Activated CD4-positive, alpha-beta memory T cell treated with anti-CD3 and anti-CD28 coated beads, Interleukin-2, amount 10 ng/mL, durations not matched to agents 7 days and 5 days (primary cell): Measurements from ENCODE around the gene ZNF681. TPM values are rescaled to one million over a fixed set of nuclear protein-coding genes. Genes with fewer than 3 reads are reported as not detected.
"Not testable (repeated sequence)": the region's sequence is repeated elsewhere in the genome, so short reads cannot be mapped to it uniquely, and the experiment has no call there.

ENCODE experiments used
- CTCF ChIA-PET: fragments of 350-600 bp; sonication (Branson Sonifier 250); formaldehyde crosslinking; loops from one replicate; lab custom pipeline; 2021; ENCODE audit warnings: antibody characterized with exemption, inconsistent platforms; lab: Charles Lee
- POLR2A ChIA-PET: fragments of 350-600 bp; sonication (Branson Sonifier 250); formaldehyde crosslinking; loops from one replicate; lab custom pipeline; 2021; ENCODE audit warnings: antibody characterized with exemption; lab: Charles Lee
- DNase-seq: peaks from one replicate; pipeline ENCODE4 v3.0.0-alpha.2; 2020
- H3K27ac Mint-ChIP-seq: one replicate; pipeline ENCODE4 v1.8.0; 2021; ENCODE audit warnings: mild to moderate bottlenecking, mixed read lengths
- H3K27me3 Mint-ChIP-seq: one replicate; pipeline ENCODE4 v1.8.0; 2021; ENCODE audit warnings: mixed read lengths
- H3K36me3 Mint-ChIP-seq: one replicate; pipeline ENCODE4 v1.8.0; 2021; ENCODE audit warnings: low read depth, mixed read lengths
- H3K4me1 Mint-ChIP-seq: one replicate; pipeline ENCODE4 v1.8.0; 2021; ENCODE audit warnings: mixed read lengths
- H3K4me3 Mint-ChIP-seq: one replicate; pipeline ENCODE4 v1.8.0; 2021; ENCODE audit warnings: mild to moderate bottlenecking, mixed read lengths
- H3K9me3 Mint-ChIP-seq: one replicate; pipeline ENCODE4 v1.8.0; 2021; ENCODE audit warnings: mixed read lengths
- total RNA-seq, 2 experiments: library from RNA; stranded (reverse); gene quantifications; one replicate each; pipeline ENCODE4 v1.2.3, GENCODE V29; 2021

The ZNF681 gene
- total RNA-seq, 2 experiments from 2014 or later, result 3.7 to 5.9 TPM

GRCh38 chr19:23716792-23717191 lies 41.9 kb downstream of the ZNF681 start:
- Mint-ChIP-seq H3K27me3 (no peaks in the 10 kb centered on the region), H3K36me3 (no peaks in the 10 kb centered on the region), H3K9me3 (peaks cover 14% of the 10 kb centered on the region), H3K27ac (no peak overlapping the region), H3K4me3 (no peak overlapping the region), H3K4me1 (no peaks in the 10 kb centered on the region)
- ChIA-PET CTCF (no interaction called here), POLR2A (no interaction called here)
- no peak for DNase-seq

- Mint-ChIP-seq H3K4me1 (no peaks in the 10 kb centered on the region), H3K9me3 (peaks cover 9% of the 10 kb centered on the region), H3K27me3 (no peaks in the 10 kb centered on the region), H3K36me3 (no peaks in the 10 kb centered on the region), H3K27ac (no peak overlapping the region), H3K4me3 (no peak overlapping the region)
- POLR2A ChIA-PET, result no interaction called here
- no peak for DNase-seq
- CTCF ChIA-PET, result no interaction called here
Observed at GRCh38 chr19:23709347-23709746, 49.3 kb downstream of the ZNF681 start.

DNA sequence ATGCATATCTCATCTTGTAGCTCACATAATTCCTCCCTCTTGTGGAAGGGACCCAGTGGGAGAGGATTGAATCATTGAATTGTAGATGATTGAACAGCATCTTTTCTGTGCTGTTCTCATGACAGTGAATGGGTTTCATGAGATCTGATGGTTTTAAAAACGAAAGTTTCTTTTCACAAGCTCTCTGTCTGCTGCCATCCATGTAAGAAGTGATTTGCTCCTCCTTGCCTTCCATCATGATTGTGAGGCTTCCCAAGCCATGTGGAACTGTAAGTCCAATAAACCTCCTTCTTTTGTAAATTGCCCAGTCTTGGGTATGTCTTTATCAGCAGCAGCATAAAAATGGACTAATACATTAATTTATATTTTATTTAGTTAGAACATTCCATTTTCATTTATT lies 52.0 kb downstream of the ZNF681 start:
- H3K27ac Mint-ChIP-seq, result no peak overlapping the region
- DNase-seq, result no peak
- H3K9me3 Mint-ChIP-seq, result peaks cover 22% of the 10 kb centered on the region
- no peaks in the 10 kb centered on the region for H3K27me3 Mint-ChIP-seq
- no peaks in the 10 kb centered on the region for H3K4me1 Mint-ChIP-seq
- H3K36me3 Mint-ChIP-seq, result no peaks in the 10 kb centered on the region
- ChIA-PET POLR2A (no interaction called here), CTCF (no interaction called here)
- H3K4me3 Mint-ChIP-seq, result no peak overlapping the region

DNA sequence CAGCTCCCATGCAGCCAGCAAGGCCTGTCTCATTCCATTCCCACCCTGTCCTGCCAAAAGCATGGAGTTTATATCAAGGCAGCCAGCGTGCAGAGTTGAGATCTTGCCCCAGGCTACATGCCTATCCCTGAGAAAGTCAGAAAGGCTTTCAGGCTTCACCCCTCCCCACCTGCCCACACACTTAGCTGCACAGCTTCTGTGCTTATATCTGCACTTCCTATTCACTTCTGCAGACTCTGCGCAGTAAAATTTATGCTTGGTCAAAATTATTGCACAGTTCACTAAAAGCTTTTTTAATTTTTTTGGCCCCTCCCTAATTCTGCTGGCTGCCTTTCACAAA lies 59.2 kb downstream of the ZNF681 start:
- Mint-ChIP-seq H3K4me1 (no peaks in the 10 kb centered on the region), H3K4me3 (no peak overlapping the region), H3K36me3 (no peaks in the 10 kb centered on the region), H3K27ac (no peak overlapping the region), H3K27me3 (no peaks in the 10 kb centered on the region), H3K9me3 (peaks cover 30% of the 10 kb centered on the region)
- POLR2A ChIA-PET, result no interaction called here
- CTCF ChIA-PET, result interaction anchor here (0.7 kb wide), 1 partner anchor 77 kb away, joined by 3 read pairs; no protein-coding TSS in a partner anchor
- DNase-seq, result no peak

DNA sequence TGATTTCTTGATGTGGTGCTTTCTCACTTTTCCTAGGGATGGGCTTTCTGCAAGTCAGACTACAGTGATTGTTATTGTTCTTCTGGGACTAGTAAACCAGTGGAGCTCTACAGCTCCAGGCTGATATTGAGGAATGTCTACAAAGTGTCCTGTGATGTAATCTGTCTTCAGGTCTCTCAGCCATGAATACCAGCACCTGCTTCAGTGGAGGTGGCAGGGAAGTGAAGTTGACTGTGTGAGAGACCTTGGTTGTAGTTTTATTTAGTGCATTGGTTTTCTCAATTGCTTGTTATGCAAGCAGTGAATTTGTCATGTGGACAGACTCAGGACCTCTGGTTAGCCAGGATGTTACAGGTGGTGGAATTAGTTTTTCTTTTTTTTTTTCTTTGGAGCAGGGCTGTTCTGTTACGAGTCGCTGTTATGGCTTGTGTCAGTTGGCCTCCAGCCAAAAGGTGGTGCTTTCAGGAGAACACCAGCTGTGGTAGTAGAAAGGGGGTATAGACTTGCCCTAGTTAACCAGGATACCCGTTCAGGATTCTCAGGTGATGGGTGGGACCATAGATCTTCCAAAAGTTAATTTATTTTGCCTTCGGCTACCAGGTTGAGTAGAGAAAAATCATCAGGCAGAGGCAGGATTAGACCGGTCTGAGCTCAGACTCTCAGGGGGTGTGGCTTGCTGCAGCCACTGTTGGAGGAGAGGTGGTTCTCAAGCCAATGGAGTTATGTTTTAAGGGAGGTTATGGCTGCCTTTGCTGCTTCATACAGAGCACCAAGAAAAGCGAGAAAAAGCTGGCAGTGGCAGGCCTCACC lies 59.8 kb downstream of the ZNF681 start:
- H3K36me3 Mint-ChIP-seq, result no peaks in the 10 kb centered on the region
- no peaks in the 10 kb centered on the region for H3K4me1 Mint-ChIP-seq
- POLR2A ChIA-PET, result no interaction called here
- no peak for DNase-seq
- H3K27ac Mint-ChIP-seq, result no peak overlapping the region
- peaks cover 30% of the 10 kb centered on the region for H3K9me3 Mint-ChIP-seq
- no peak overlapping the region for H3K4me3 Mint-ChIP-seq
- no peaks in the 10 kb centered on the region for H3K27me3 Mint-ChIP-seq
- CTCF ChIA-PET, result interaction anchor here (0.7 kb wide), 1 partner anchor 76 kb away, joined by 3 read pairs; no protein-coding TSS in a partner anchor

- POLR2A ChIA-PET, H3K4me3 Mint-ChIP-seq, H3K27ac Mint-ChIP-seq, CTCF ChIA-PET, H3K27me3 Mint-ChIP-seq, H3K4me1 Mint-ChIP-seq, DNase-seq, H3K36me3 Mint-ChIP-seq: not testable (repeated sequence)
- peaks cover 18% of the 10 kb centered on the region for H3K9me3 Mint-ChIP-seq
Observed at GRCh38 chr19:23692937-23693336, 65.8 kb downstream of the ZNF681 start.

Other genes with a start within 250 kb of the ZNF681 start
- gene ZNF675, start 71.7 kb downstream of the ZNF681 start, total RNA-seq, result 10 to 100 TPM; 18.1 to 19.9 TPM
- gene ZNF726, start 156.0 kb upstream of the ZNF681 start, total RNA-seq, result 1 to 10 TPM; 8.7 to 9.7 TPM